Iris pigment epithelial cell (primary cell): ENCODE data around the gene SPIRE1.
"Not testable (repeated sequence)": the region's sequence is repeated elsewhere in the genome, so short reads cannot be mapped to it uniquely, and the experiment has no call there.

Source experiments
- DNase-seq: peaks from one replicate; pipeline ENCODE4 v3.0.0-alpha.2; 2011; ENCODE audit warnings: low read depth

SPIRE1 gene

DNA sequence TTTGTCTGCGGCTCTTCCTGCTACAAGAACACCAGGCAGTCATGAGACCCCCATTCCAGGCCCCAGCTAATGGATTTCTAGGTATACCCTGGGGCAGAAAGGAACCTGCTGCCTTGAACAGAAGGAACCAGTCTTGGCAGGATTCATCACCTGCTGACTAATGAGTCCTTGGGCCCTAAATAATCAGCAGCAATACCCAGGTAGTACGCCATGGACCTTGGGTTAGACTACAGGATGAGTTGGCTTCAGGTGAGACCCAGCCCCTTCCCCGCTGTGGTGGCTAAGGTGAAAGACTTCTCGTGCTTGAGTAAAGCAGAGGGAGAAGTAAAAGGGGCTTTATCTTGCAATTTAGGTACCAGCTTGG lies 105.0 kb downstream of the SPIRE1 start:
- DNase-seq: no peak

- peak; percentile 83 for DNase-seq
Observed at GRCh38 chr18:12551943-12552878, 105.7 kb downstream of the SPIRE1 start.

GRCh38 chr18:12551466-12551865 lies 106.4 kb downstream of the SPIRE1 start:
- not testable (repeated sequence) for DNase-seq

GRCh38 chr18:12543697-12544096 lies 114.2 kb downstream of the SPIRE1 start:
- peak; percentile 74 for DNase-seq

- DNase-seq: no peak
Observed at GRCh38 chr18:12540751-12541150, 117.2 kb downstream of the SPIRE1 start.

DNA sequence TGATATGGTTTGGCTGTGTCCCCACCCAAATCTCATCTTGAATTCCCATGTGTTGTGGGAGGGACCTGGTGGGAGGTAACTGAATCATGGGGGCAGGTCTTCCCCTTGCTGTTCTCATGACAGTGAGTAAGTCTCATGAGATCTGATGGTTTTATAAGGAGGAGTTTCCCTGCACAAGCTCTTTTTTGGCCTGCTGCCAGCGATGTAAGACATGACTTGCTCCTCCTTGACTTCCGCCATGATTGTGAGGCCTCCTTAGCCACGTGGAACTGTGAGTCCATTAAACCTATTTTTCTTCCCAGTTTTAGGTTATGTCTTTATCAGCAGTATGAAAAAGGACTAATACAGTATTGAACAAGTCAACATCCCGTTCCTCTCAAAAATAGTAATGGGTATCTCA lies 118.7 kb downstream of the SPIRE1 start:
- DNase-seq: peak; percentile 42

DNA sequence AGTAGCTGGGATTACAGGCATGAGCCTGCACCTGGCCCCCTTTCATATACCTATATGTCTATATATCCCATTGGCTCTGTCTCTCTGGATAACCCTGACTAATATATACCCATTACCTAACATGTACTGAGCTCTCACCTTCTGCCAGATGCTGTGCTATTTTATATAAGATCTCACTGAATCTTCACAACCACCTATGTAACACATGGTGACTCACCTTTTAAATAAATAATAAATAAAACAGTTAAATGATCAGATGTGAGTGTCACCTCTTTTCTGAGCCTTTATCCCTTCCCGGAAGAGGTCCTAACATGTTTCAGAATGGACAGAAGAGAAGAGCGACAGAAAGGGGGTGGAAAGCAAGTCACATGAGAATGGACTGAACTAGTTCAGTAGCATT lies 123.1 kb downstream of the SPIRE1 start:
- DNase-seq: no peak

DNA sequence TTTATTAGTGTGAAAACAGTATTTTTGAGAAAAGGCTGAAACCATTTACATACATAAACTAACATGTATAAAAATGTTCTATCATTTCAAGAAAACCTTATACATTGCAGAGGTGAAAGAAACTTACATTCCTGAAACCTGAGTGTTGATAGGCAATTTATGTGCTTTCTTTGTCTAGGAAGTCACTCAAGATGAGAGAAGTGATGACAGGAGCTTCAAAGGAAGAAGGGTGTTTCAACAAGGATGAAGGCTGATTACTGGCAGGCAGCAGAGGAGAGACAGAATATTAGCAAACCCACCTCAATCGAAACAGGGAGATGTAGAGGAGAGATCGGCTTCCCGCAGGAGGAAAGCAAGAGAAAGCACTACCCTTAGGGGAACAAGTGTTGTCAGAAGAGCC lies 125.2 kb downstream of the SPIRE1 start:
- no peak for DNase-seq

DNA sequence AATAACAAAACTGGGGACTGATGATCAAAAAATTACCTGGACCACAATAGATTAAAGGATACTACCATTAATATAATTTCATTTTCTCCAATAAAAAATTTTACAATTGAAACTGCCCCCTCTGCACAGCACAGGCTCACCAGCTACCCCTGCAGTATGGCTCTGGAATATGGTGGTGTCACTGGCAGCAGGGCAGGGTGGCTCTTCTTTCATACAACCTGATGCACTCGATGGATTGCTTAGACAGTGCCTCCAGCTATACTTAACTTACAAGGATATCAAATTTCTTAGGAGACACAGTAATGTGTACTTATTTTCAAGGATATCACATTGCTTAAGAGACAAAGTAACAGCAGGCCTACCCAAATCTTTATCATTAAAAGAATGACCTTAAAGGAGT lies 126.2 kb downstream of the SPIRE1 start:
- peak; percentile 33 for DNase-seq

- no peak for DNase-seq
Observed at GRCh38 chr18:12520442-12520992, 137.4 kb downstream of the SPIRE1 start.

DNA sequence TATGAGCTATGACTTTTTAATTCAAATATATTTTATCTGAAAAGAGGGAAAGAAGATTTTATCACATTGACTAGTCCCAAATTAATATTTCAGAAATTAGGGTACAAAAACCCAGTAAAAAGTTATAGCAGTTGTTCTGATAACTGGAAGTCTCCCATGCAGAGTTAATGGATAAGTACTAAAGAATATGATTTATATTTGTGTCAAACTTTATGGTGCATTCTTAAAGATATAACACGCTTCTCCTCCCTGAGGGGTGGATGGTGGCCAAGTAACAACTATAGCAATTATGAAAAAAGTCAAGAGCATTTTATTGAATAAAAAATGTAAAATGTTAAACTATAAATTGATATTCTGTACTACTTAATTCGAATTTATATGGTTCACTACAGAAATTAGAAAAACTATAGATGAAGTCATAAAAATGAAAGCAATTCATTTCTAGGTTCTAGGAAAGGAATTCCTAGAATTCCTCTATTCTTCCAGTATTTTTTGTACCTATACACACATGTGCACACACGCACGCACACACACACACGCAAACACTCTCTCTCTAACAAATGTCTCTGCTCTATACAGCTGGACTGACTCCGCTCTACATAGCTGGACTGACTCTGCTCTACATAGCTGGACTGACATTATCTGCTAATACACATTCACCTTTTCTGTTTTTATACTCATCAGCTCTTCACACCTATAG lies 138.9 kb downstream of the SPIRE1 start:
- no peak for DNase-seq

GRCh38 chr18:12518326-12518725 lies 139.6 kb downstream of the SPIRE1 start:
- DNase-seq: peak; percentile 59

GRCh38 chr18:12517142-12517825 lies 140.6 kb downstream of the SPIRE1 start:
- no peak for DNase-seq

GRCh38 chr18:12516049-12516630 lies 141.8 kb downstream of the SPIRE1 start:
- peak; percentile 62 for DNase-seq

DNA sequence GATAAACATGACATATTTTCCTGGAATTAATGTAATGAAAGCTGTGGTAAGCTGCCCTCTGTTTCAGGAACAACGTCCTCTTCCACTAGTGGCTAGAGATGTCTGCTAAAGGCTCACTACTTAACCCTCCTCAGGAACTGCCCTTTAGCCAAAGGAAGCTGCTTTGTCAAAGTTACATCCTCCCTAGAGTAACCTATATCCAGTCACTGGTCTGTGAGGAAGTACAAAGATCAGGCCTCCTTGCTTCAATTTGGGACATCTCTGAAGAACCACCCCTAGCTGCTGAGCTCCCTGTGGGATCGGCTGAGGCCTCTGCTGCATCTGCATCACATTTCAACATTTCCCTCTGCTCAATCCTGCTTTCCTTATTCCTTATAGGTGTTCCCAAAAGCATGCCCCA lies 142.4 kb downstream of the SPIRE1 start:
- DNase-seq: no peak

DNA sequence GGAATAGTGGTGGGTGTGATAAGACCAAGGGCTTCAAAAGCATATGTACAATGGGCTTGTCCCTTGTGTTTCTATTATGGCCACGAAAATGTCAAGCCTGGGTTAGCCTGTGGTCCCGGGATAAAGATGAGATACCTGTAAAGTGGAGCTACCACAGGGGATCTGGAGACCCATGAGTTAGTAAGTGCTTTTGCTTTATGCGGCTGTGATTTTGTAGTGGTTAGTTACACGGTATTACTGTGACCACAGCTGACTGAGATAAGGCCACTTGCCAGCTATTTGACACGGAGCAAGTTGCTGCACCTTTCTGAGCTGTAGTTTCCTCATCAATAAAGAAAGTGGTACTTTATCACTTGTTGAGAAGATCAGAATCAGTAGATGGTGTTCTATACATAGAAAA lies 150.9 kb downstream of the SPIRE1 start:
- no peak for DNase-seq

DNA sequence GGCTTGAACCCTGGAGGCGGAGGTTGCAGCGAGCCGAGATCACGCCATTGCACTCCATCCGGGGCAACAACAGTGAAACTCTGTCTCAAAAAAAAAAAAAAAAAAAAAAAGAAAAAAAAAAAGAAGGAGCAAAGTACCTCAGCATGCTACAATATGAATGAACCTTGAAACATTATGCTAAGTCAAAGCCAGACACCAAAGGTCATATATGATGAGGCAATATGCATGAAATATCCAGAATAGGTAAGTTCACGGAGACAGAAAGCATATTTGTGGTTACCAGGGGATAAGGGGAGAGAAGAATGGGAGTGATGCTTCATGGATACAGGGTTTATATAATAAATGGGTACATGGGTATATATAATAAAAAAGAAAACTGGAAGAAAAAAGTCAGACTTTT lies 156.9 kb downstream of the SPIRE1 start:
- DNase-seq: no peak

GRCh38 chr18:12497839-12498238 lies 160.1 kb downstream of the SPIRE1 start:
- no peak for DNase-seq

DNA sequence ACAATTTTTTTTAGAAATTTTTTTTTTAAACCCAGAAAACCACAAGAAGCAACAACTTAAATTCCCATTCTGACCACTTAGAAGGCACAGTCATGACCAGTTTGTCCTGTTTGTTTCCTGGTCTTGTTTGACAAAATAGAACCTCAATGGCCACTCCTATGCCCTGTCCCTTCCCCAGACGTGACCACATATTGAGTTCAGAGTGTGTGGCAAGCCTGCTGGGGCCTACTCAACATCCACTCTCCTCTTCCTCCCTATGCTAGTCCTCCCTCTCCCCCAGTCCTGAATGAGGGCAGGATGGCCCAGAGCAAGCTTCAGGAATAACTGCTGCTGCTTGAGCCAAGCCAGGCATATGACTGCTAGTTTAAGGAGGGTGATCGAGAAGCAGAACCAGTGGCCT lies 160.6 kb downstream of the SPIRE1 start:
- DNase-seq: no peak

DNA sequence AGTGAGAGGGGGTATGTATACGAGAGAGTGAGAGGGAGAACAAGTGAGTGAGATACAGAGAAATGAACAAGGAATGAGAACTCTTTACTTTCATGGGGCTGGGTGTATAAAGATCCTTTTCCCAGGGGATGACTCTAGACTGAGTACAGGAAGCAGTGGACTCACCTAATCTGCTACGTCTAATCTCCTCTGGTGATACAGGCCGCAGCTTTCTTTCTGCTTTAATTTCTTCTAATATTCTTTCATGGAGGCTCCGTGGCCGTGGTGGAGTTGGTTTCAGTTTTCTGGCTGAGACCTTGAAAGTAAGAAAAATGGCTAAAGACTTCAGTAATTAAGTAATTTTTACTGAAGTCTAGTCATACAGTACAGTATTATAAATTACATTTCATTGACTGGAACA lies 165.0 kb downstream of the SPIRE1 start:
- no peak for DNase-seq

GRCh38 chr18:12491611-12492435 lies 166.1 kb downstream of the SPIRE1 start:
- DNase-seq: no peak
